ENCODE results near the gene VEPH1.

The VEPH1 gene

DNA sequence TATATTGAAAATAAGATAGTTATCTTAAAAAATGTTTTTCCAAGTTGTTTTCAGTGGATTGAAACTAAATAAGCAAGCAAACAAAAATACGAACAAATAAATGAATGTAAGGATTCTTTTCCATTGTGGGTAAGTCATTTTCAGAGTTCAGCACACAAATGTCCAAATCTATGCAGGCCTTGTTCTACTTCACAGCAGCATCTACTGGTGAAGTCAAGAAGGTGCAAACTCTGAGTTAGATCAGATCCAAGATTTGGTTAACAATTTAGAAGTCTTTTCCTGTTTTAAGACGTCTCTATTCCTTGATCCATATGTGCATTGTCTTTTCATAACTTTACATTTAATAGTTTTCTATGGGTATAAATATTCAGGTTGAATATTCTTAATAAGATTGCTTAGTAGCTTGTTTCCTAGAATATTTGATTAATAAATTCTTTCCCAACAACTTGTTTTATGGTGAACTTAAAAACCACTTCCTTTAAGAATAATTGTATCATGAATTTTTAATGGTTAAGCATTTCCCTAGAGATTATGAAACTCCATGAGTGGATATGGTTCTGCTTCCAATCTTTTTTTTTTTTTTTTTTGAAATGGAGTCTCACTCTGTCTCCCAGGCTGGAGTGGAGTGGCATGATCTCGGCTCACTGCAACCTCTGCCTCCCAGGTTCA is 56.1 kb downstream of the VEPH1 start:
- Histone ChIP-seq H3K9me3 (ENCODE audit: control extremely low read depth in 1 of 5, control insufficient read depth in 4 of 5, insufficient read depth in 2 of 5, low read depth in 1 of 5, low read length in 4 of 5) (no peaks in the 10 kb centered on the region), H3K27me3 (replicated peaks in 2 of 5; ENCODE audit: control insufficient read depth in 4 of 5, insufficient read depth in 5 of 5, low read length in 4 of 5) (no peaks in the 10 kb centered on the region), H3K27ac (ENCODE audit: insufficient read depth in 1 of 2, low read depth in 1 of 2, low read length in 2 of 2, poor library complexity in 1 of 2, severe bottlenecking in 2 of 2) (no peak overlapping the region), H3K4me1 (ENCODE audit: control extremely low read depth in 1 of 4, control insufficient read depth in 4 of 4, insufficient read depth in 4 of 4, low read length in 3 of 4) (peaks cover 0 to 7% (median 2%) of the 10 kb centered on the region in 4 experiments), H3K36me3 (ENCODE audit: control insufficient read depth in 4 of 4, insufficient read depth in 4 of 4, low read length in 3 of 4) (no peaks in the 10 kb centered on the region), H3K4me3 (ENCODE audit: control insufficient read depth in 1 of 7, extremely low read depth in 1 of 7, insufficient read depth in 4 of 7, low read depth in 2 of 7, low read length in 6 of 7) (no peak overlapping the region)
- WGBS (ENCODE audit: insufficient coverage), result no CpG with 5 or more reads among the region's 3 CpGs
- ChIA-PET POLR2A (no interaction called here), CTCF (interaction anchor here (1.0 to 1.2 kb wide), 5 partner anchors 10 to 246 kb away, joined by 3 to 5 read pairs (median 3); partner anchors contain the start of gene PTX3)
- peak; percentile 29 to 51 (median 48) for DNase-seq

DNA sequence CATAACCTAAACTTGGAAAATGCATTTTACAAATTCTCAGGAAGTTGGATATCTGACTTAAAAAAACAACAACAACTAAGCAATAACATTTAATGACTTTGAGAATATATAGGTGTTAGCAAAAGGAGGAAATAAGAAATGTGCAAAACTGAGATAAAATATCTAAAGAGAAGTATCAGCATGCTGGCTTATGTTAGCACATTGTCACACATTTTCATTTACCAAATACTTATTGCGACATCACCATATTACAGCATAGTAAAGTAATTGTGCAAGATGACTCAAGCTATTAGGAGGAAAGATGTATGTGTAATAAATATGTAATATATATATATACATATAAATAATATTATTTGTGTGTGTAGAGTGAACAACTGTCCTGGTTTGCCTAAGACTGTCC is 57.4 kb downstream of the VEPH1 start:
- ChIA-PET CTCF (interaction anchor here (1.1 to 3.3 kb wide), 3 partner anchors 9 to 244 kb away, joined by 3 to 12 read pairs (median 9); partner anchors contain the start of gene PTX3), POLR2A (no interaction called here)
- Histone ChIP-seq H3K9me3 (ENCODE audit: control extremely low read depth in 1 of 5, control insufficient read depth in 4 of 5, insufficient read depth in 2 of 5, low read depth in 1 of 5, low read length in 4 of 5) (no peaks in the 10 kb centered on the region), H3K4me3 (ENCODE audit: control insufficient read depth in 1 of 7, extremely low read depth in 1 of 7, insufficient read depth in 4 of 7, low read depth in 2 of 7, low read length in 6 of 7) (no peak overlapping the region), H3K36me3 (ENCODE audit: control insufficient read depth in 4 of 4, insufficient read depth in 4 of 4, low read length in 3 of 4) (no peaks in the 10 kb centered on the region), H3K4me1 (ENCODE audit: control extremely low read depth in 1 of 4, control insufficient read depth in 4 of 4, insufficient read depth in 4 of 4, low read length in 3 of 4) (peaks cover 0 to 4% (median under 1%) of the 10 kb centered on the region in 4 experiments), H3K27ac (ENCODE audit: insufficient read depth in 1 of 2, low read depth in 1 of 2, low read length in 2 of 2, poor library complexity in 1 of 2, severe bottlenecking in 2 of 2) (no peak overlapping the region), H3K27me3 (replicated peaks in 2 of 5; ENCODE audit: control insufficient read depth in 4 of 5, insufficient read depth in 5 of 5, low read length in 4 of 5) (no peaks in the 10 kb centered on the region)
- peak; percentile 40 to 89 (median 79) for DNase-seq
- no CpG with 5 or more reads among the region's 1 CpG for WGBS (ENCODE audit: insufficient coverage)

DNA sequence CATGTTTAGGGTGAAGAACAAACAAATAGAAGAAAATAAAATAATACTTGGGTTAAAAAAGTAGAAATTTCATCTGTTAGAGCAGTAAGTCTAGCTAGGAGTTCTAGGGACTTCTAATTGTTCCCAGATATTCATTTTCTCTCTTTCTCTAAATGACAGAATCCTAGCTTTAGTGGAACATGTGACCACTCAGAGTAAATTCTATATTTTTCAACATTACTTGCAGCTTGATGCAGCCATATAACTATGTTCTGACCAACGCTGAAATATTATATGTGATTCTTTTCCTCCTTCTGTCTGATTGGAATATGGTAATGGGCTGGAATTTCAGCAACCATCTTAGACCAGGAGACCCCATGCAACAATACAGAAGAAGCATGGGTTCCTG is 58.4 kb downstream of the VEPH1 start:
- H3K4me1 ChIP-seq (ENCODE audit: control extremely low read depth in 1 of 4, control insufficient read depth in 4 of 4, insufficient read depth in 4 of 4, low read length in 3 of 4), result peaks cover 0 to 4% (median under 1%) of the 10 kb centered on the region in 4 experiments
- WGBS (ENCODE audit: insufficient coverage), result no CpG with 5 or more reads among the region's 1 CpG

DNA sequence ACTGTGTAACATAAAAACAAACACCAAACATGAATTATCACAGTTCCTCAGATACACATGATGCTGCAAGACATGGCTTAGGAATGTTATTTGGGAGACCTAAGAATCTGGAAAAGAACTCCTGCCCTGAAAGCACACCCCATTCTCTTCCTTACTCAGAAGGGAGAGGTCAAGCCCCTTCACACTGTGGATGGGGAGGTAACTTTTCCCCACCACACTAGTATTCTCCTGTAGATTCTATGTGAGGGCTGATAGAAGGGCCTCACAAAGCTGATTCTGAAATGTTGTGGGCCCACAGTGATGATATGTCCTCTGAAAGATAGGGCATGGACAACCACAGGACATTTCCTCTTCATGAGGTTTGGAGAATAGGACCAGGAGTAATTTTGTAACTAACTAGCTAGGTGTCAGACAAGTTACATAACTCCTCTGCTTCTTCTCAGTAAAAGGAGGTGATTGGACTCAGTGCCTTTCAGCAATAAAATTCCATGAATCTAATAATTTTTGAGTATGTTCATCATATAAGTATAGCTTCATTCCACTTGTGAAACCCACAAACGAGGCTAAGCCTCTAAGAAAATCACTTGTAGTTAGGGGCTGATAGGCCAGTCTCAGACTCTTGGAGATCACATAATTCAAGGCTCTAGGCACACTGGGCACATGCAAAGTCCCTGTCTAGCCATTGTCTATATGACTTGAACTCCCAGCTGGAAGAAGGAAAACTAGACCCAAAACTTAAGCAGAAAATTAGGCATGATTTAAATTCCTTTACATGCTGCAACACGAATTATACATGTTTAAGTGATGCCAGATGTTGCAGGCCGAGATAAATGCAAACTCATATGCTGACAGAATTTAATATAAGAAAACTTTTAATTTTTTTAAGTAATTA is 59.1 kb downstream of the VEPH1 start:
- DNase-seq, result no peak
- H3K36me3 ChIP-seq (ENCODE audit: control insufficient read depth in 4 of 4, insufficient read depth in 4 of 4, low read length in 3 of 4), result no peaks in the 10 kb centered on the region
- ChIA-PET CTCF (interaction anchor here (0.7 to 3.3 kb wide), 6 partner anchors 8 to 242 kb away, joined by 3 to 12 read pairs (median 4); partner anchors contain the start of gene PTX3), POLR2A (interaction anchor here (0.6 to 1.1 kb wide), 2 partner anchors 76 to 270 kb away, joined by 3 read pairs; no protein-coding TSS in a partner anchor)
- H3K9me3 ChIP-seq (ENCODE audit: control extremely low read depth in 1 of 5, control insufficient read depth in 4 of 5, insufficient read depth in 2 of 5, low read depth in 1 of 5, low read length in 4 of 5), result no peaks in the 10 kb centered on the region
- H3K27ac ChIP-seq (ENCODE audit: insufficient read depth in 1 of 2, low read depth in 1 of 2, low read length in 2 of 2, poor library complexity in 1 of 2, severe bottlenecking in 2 of 2), result no peak overlapping the region
- 67% methylated on average over 1 of the region's 3 CpGs for WGBS (ENCODE audit: insufficient coverage)
- peaks cover 0 to 4% (median 0%) of the 10 kb centered on the region in 5 experiments for H3K27me3 ChIP-seq (replicated peaks in 2 of 5; ENCODE audit: control insufficient read depth in 4 of 5, insufficient read depth in 5 of 5, low read length in 4 of 5)
- peaks cover 0 to 4% (median under 1%) of the 10 kb centered on the region in 4 experiments for H3K4me1 ChIP-seq (ENCODE audit: control extremely low read depth in 1 of 4, control insufficient read depth in 4 of 4, insufficient read depth in 4 of 4, low read length in 3 of 4)
- H3K4me3 ChIP-seq (ENCODE audit: control insufficient read depth in 1 of 7, extremely low read depth in 1 of 7, insufficient read depth in 4 of 7, low read depth in 2 of 7, low read length in 6 of 7), result no peak overlapping the region

More for the DNA sequence above, 58.4 kb downstream of the VEPH1 start:
- Histone ChIP-seq H3K27me3 (replicated peaks in 2 of 5; ENCODE audit: control insufficient read depth in 4 of 5, insufficient read depth in 5 of 5, low read length in 4 of 5) (no peaks in the 10 kb centered on the region), H3K36me3 (ENCODE audit: control insufficient read depth in 4 of 4, insufficient read depth in 4 of 4, low read length in 3 of 4) (no peaks in the 10 kb centered on the region), H3K4me3 (ENCODE audit: control insufficient read depth in 1 of 7, extremely low read depth in 1 of 7, insufficient read depth in 4 of 7, low read depth in 2 of 7, low read length in 6 of 7) (no peak overlapping the region), H3K9me3 (ENCODE audit: control extremely low read depth in 1 of 5, control insufficient read depth in 4 of 5, insufficient read depth in 2 of 5, low read depth in 1 of 5, low read length in 4 of 5) (no peaks in the 10 kb centered on the region), H3K27ac (ENCODE audit: insufficient read depth in 1 of 2, low read depth in 1 of 2, low read length in 2 of 2, poor library complexity in 1 of 2, severe bottlenecking in 2 of 2) (no peak overlapping the region)
- POLR2A ChIA-PET, result no interaction called here
- CTCF ChIA-PET, result interaction anchor here (0.7 to 3.3 kb wide), 5 partner anchors 8 to 242 kb away, joined by 3 to 12 read pairs (median 4); partner anchors contain the start of gene PTX3
- no peak for DNase-seq

GRCh38 chr3:157442729-157443128 is 60.5 kb downstream of the VEPH1 start:
- Histone ChIP-seq H3K36me3 (ENCODE audit: control insufficient read depth in 4 of 4, insufficient read depth in 4 of 4, low read length in 3 of 4) (no peaks in the 10 kb centered on the region), H3K4me3 (ENCODE audit: control insufficient read depth in 1 of 7, extremely low read depth in 1 of 7, insufficient read depth in 4 of 7, low read depth in 2 of 7, low read length in 6 of 7) (no peak overlapping the region), H3K27me3 (replicated peaks in 2 of 5; ENCODE audit: control insufficient read depth in 4 of 5, insufficient read depth in 5 of 5, low read length in 4 of 5) (peaks cover 0 to 14% (median 0%) of the 10 kb centered on the region in 5 experiments), H3K4me1 (ENCODE audit: control extremely low read depth in 1 of 4, control insufficient read depth in 4 of 4, insufficient read depth in 4 of 4, low read length in 3 of 4) (peaks cover 6 to 17% (median 11%) of the 10 kb centered on the region in 4 experiments), H3K9me3 (ENCODE audit: control extremely low read depth in 1 of 5, control insufficient read depth in 4 of 5, insufficient read depth in 2 of 5, low read depth in 1 of 5, low read length in 4 of 5) (no peaks in the 10 kb centered on the region), H3K27ac (ENCODE audit: insufficient read depth in 1 of 2, low read depth in 1 of 2, low read length in 2 of 2, poor library complexity in 1 of 2, severe bottlenecking in 2 of 2) (no peak overlapping the region)
- WGBS (ENCODE audit: insufficient coverage), result no CpG with 5 or more reads among the region's 2 CpGs
- ChIA-PET POLR2A (interaction anchor here (0.7 kb wide), 1 partner anchor 9 kb away, joined by 3 read pairs; no protein-coding TSS in a partner anchor), CTCF (no interaction called here)
- DNase-seq, result no peak

GRCh38 chr3:157441102-157441624 is 62.1 kb downstream of the VEPH1 start:
- Histone ChIP-seq H3K27ac (ENCODE audit: insufficient read depth in 1 of 2, low read depth in 1 of 2, low read length in 2 of 2, poor library complexity in 1 of 2, severe bottlenecking in 2 of 2) (no peak overlapping the region), H3K9me3 (ENCODE audit: control extremely low read depth in 1 of 5, control insufficient read depth in 4 of 5, insufficient read depth in 2 of 5, low read depth in 1 of 5, low read length in 4 of 5) (no peaks in the 10 kb centered on the region), H3K4me3 (ENCODE audit: control insufficient read depth in 1 of 7, extremely low read depth in 1 of 7, insufficient read depth in 4 of 7, low read depth in 2 of 7, low read length in 6 of 7) (no peak overlapping the region), H3K27me3 (replicated peaks in 2 of 5; ENCODE audit: control insufficient read depth in 4 of 5, insufficient read depth in 5 of 5, low read length in 4 of 5) (peaks cover 0 to 18% (median 0%) of the 10 kb centered on the region in 5 experiments), H3K4me1 (ENCODE audit: control extremely low read depth in 1 of 4, control insufficient read depth in 4 of 4, insufficient read depth in 4 of 4, low read length in 3 of 4) (peaks cover 6 to 32% (median 23%) of the 10 kb centered on the region in 4 experiments), H3K36me3 (ENCODE audit: control insufficient read depth in 4 of 4, insufficient read depth in 4 of 4, low read length in 3 of 4) (no peaks in the 10 kb centered on the region)
- POLR2A ChIA-PET, result no interaction called here
- DNase-seq, result no peak
- WGBS (ENCODE audit: insufficient coverage), result 100% methylated on average over 1 of the region's 2 CpGs
- CTCF ChIA-PET, result interaction anchor here (1.1 kb wide), 3 partner anchors 23 to 239 kb away, joined by 3 to 5 read pairs (median 3); no protein-coding TSS in a partner anchor
